A673 (cell line): ENCODE results near the gene AATK. TPM values are rescaled to one million over a fixed set of nuclear protein-coding genes. Genes with fewer than 3 reads are reported as not detected.

Experiments used
- BruUV-seq: library from RNA; stranded (reverse); fragments of 400-500 nt; replicated peaks from 2 replicates; lab custom pipeline; 2021; lab: Mats Ljungman, UMichigan
- CTCF ChIA-PET: fragments of 300-600 bp; sonication (Branson Sonifier 250); formaldehyde crosslinking; loops from one replicate; lab custom pipeline; 2022; ENCODE audit warnings: antibody characterized with exemption; lab: Charles Lee
- POLR2A ChIA-PET: fragments of 300-600 bp; sonication (Branson Sonifier 250); formaldehyde crosslinking; loops from one replicate; lab custom pipeline; 2022; ENCODE audit warnings: antibody characterized with exemption; ENCODE audit not compliant: low non-redundant PET; lab: Charles Lee
- DNase-seq: peaks from one replicate; pipeline ENCODE4 v3.0.0-alpha.2; 2015; ENCODE audit warnings: low spot score
- H3K27ac ChIP-seq: fragments of 200-600 bp; sonication (generic); 2 replicates; pipeline ENCODE4 v1.5.1; 2016; ENCODE audit warnings: mixed run types, low read depth, mild to moderate bottlenecking, mixed read lengths, antibody characterized with exemption, low read length; ENCODE audit not compliant: poor library complexity, severe bottlenecking
- H3K27me3 ChIP-seq: fragments of 200-600 bp; sonication (generic); replicated peaks from 2 replicates; pipeline ENCODE4 v1.6.1; 2017; ENCODE audit warnings: mixed run types, low read depth, mild to moderate bottlenecking, mixed read lengths, antibody characterized with exemption, low read length; ENCODE audit not compliant: insufficient read depth, poor library complexity
- H3K36me3 ChIP-seq: fragments of 200-600 bp; sonication (generic); 2 replicates; pipeline ENCODE4 v1.6.1; 2016; ENCODE audit warnings: mixed run types, mild to moderate bottlenecking, mixed read lengths, antibody characterized with exemption, low read length; ENCODE audit not compliant: insufficient read depth, poor library complexity, severe bottlenecking
- H3K4me1 ChIP-seq: fragments of 200-600 bp; sonication (generic); 2 replicates; pipeline ENCODE4 v1.6.1; 2017; ENCODE audit warnings: mixed run types, mild to moderate bottlenecking, mixed read lengths, antibody characterized with exemption, low read length; ENCODE audit not compliant: insufficient read depth, poor library complexity, severe bottlenecking
- H3K4me3 ChIP-seq: fragments of 200-600 bp; sonication (generic); 2 replicates; pipeline ENCODE4 v1.5.1; 2016; ENCODE audit warnings: low read depth, mixed run types, mild to moderate bottlenecking, mixed read lengths, low read length; ENCODE audit not compliant: poor library complexity, severe bottlenecking
- H3K9me3 ChIP-seq: fragments of 200-600 bp; sonication (generic); 2 replicates; pipeline ENCODE4 v1.6.1; 2016; ENCODE audit warnings: mixed run types, low read depth, mild to moderate bottlenecking, mixed read lengths, antibody characterized with exemption, low read length; ENCODE audit not compliant: poor library complexity, severe bottlenecking
- CTCF ChIP-seq: fragments of 300-800, 200-600 bp; sonication (generic); conservative IDR thresholded peaks from 2 replicates; pipeline ENCODE4 v1.5.1; 2017; ENCODE audit warnings: low read depth, mild to moderate bottlenecking, antibody characterized with exemption, low read length, moderate library complexity, mixed read lengths
- EZH2 ChIP-seq: fragments of 200-600 bp; sonication (generic); IDR thresholded peaks from 2 replicates; pipeline ENCODE4 v1.6.1; 2017; ENCODE audit warnings: borderline replicate concordance, low read depth, mild to moderate bottlenecking, mixed read lengths, antibody characterized with exemption, low read length; ENCODE audit not compliant: poor library complexity, severe bottlenecking
- intact Hi-C: fragments of 100-400 bp; cut with micrococcal nuclease; formaldehyde crosslinking; loops from one replicate; pipeline ENCODE4 v1.10.0; 2022; ENCODE audit not compliant: unreplicated experiment
- total RNA-seq: library from RNA; stranded (reverse); gene quantifications from 2 replicates; pipeline ENCODE4 v1.2.3, GENCODE V29; 2021

Gene AATK
- total RNA-seq, 1 experiment from 2014 or later, result 0.90 TPM

- H3K36me3 ChIP-seq, result no peaks in the 10 kb centered on the region
- no peaks in the 10 kb centered on the region for H3K9me3 ChIP-seq
- intact Hi-C loops, result no loop called here
- ChIA-PET POLR2A (interaction anchor here (0.6 kb wide), 1 partner anchor 48 kb away, joined by 3 read pairs; no protein-coding TSS in a partner anchor), CTCF (no interaction called here)
- H3K4me3 ChIP-seq, result no peak overlapping the region
- H3K27ac ChIP-seq, result no peak overlapping the region
- no peak for TF ChIP-seq EZH2
- TF ChIP-seq CTCF, result no peak
- H3K27me3 ChIP-seq, result no peaks in the 10 kb centered on the region
- peaks cover 1% of the 10 kb centered on the region for H3K4me1 ChIP-seq
- no peak for DNase-seq
- no TSS peak for BruUV-seq
Measured at GRCh38 chr17:81195941-81196495, 30.0 kb upstream of the AATK start.

GRCh38 chr17:81194941-81195901, 29.2 kb upstream of the AATK start:
- intact Hi-C loops, result no loop called here
- TF ChIP-seq CTCF (no peak), EZH2 (no peak)
- no TSS peak for BruUV-seq
- ChIA-PET CTCF (no interaction called here), POLR2A (no interaction called here)
- no peak for DNase-seq
- no peak overlapping the region for H3K27ac ChIP-seq
- no peaks in the 10 kb centered on the region for H3K4me1 ChIP-seq
- H3K9me3 ChIP-seq, result no peaks in the 10 kb centered on the region
- H3K36me3 ChIP-seq, result no peaks in the 10 kb centered on the region
- no peak overlapping the region for H3K4me3 ChIP-seq
- H3K27me3 ChIP-seq, result no peaks in the 10 kb centered on the region

- H3K4me3 ChIP-seq, result no peak overlapping the region
- ChIA-PET POLR2A (no interaction called here), CTCF (no interaction called here)
- H3K4me1 ChIP-seq, result no peaks in the 10 kb centered on the region
- BruUV-seq, result no TSS peak
- no peak for DNase-seq
- intact Hi-C loops, result no loop called here
- no peak overlapping the region for H3K27ac ChIP-seq
- peaks cover under 1% of the 10 kb centered on the region for H3K36me3 ChIP-seq
- no peaks in the 10 kb centered on the region for H3K9me3 ChIP-seq
- TF ChIP-seq EZH2, result no peak
- no peak for TF ChIP-seq CTCF
- H3K27me3 ChIP-seq, result no peaks in the 10 kb centered on the region
Measured at GRCh38 chr17:81194225-81194760, 28.3 kb upstream of the AATK start.
